HT1080 (cell line): ENCODE data around the gene MRPL16. TPM values are rescaled to one million over a fixed set of nuclear protein-coding genes. Genes with fewer than 3 reads are reported as not detected.
A peak's percentile ranks its signal among the peaks of the same experiment; 100 is the strongest.
"Not testable (repeated sequence)": the region's sequence is repeated elsewhere in the genome, so short reads cannot be mapped to it uniquely, and the experiment has no call there.

Experiments used
- DNase-seq: peaks from one replicate; pipeline ENCODE4 v3.0.0-alpha.2; 2015; ENCODE audit warnings: low read depth
- total RNA-seq: library from RNA; depleted of rRNA; stranded (reverse); fragments of >200 nt; shearing (Covaris generic); gene quantifications from 2 replicates; pipeline ENCODE4 v1.2.3, GENCODE V29; 2014

Gene MRPL16
- total RNA-seq, 1 experiment from 2014 or later, result 91.6 TPM

- DNase-seq, result no peak
Observed at GRCh38 chr11:59813364-59813763, 2.8 kb upstream of the MRPL16 start.

GRCh38 chr11:59812220-59812619 is 1.6 kb upstream of the MRPL16 start:
- DNase-seq, result no peak

- DNase-seq, result no peak
Observed at GRCh38 chr11:59810911-59811259, 307 bp upstream of the MRPL16 start.

GRCh38 chr11:59807047-59807610 is 3.4 kb downstream of the MRPL16 start:
- no peak for DNase-seq

GRCh38 chr11:59804061-59804460 is 6.5 kb downstream of the MRPL16 start:
- DNase-seq, result no peak

- peak; percentile 60 for DNase-seq
Observed at GRCh38 chr11:59802639-59803176, 7.9 kb downstream of the MRPL16 start.

GRCh38 chr11:59801981-59802638 is 8.5 kb downstream of the MRPL16 start:
- peak; percentile 58 for DNase-seq

GRCh38 chr11:59801160-59801706 is 9.3 kb downstream of the MRPL16 start:
- no peak for DNase-seq

GRCh38 chr11:59800390-59801025 is 10.1 kb downstream of the MRPL16 start:
- no peak for DNase-seq

- DNase-seq, result no peak
Observed at GRCh38 chr11:59794417-59794816, 16.2 kb downstream of the MRPL16 start.

GRCh38 chr11:59792507-59792906 is 18.1 kb downstream of the MRPL16 start:
- DNase-seq, result no peak

- no peak for DNase-seq
Observed at GRCh38 chr11:59791639-59792038, 18.9 kb downstream of the MRPL16 start.

GRCh38 chr11:59787816-59788215 is 22.8 kb downstream of the MRPL16 start:
- peak; percentile 79 for DNase-seq

- DNase-seq, result no peak
Observed at GRCh38 chr11:59787255-59787588, 23.4 kb downstream of the MRPL16 start.

GRCh38 chr11:59785818-59786217 is 24.8 kb downstream of the MRPL16 start:
- DNase-seq, result no peak

- DNase-seq, result not testable (repeated sequence)
Observed at GRCh38 chr11:59784441-59784840, 26.1 kb downstream of the MRPL16 start.

GRCh38 chr11:59783632-59784090 is 26.9 kb downstream of the MRPL16 start:
- DNase-seq, result no peak

GRCh38 chr11:59782080-59782479 is 28.5 kb downstream of the MRPL16 start:
- DNase-seq, result no peak

- no peak for DNase-seq
Observed at GRCh38 chr11:59779487-59779886, 31.1 kb downstream of the MRPL16 start.

- no peak for DNase-seq
Observed at GRCh38 chr11:59778122-59778521, 32.5 kb downstream of the MRPL16 start.

GRCh38 chr11:59777104-59777503 is 33.5 kb downstream of the MRPL16 start:
- no peak for DNase-seq
